ENCODE measurements around the gene DAB1. TPM values are rescaled to one million over a fixed set of nuclear protein-coding genes. Genes with fewer than 3 reads are reported as not detected.

Gene DAB1
- polyA plus RNA-seq, 1 donor from 2014 or later = 11.4 TPM

GRCh38 chr1:57451516-57451915 lies 27.7 kb upstream of the DAB1 start:
- no peak overlapping the region for H3K9ac ChIP-seq (ENCODE audit: low read length)
- H3K9me3 ChIP-seq (ENCODE audit: low read length) = no peaks in the 10 kb centered on the region
- H3K27ac ChIP-seq (ENCODE audit: low read length) = no peak overlapping the region
- no peak overlapping the region for H3K4me3 ChIP-seq (ENCODE audit: low read length)
- H3K79me2 ChIP-seq (replicated peaks; ENCODE audit: insufficient read depth, low read length) = no peaks in the 10 kb centered on the region
- H3K27me3 ChIP-seq (ENCODE audit: insufficient read depth, low read depth, low read length) = no peaks in the 10 kb centered on the region
- H2AFZ ChIP-seq (ENCODE audit: low read depth, low read length) = no peak overlapping the region
- H4K20me1 ChIP-seq (ENCODE audit: insufficient read depth) = no peaks in the 10 kb centered on the region
- no peaks in the 10 kb centered on the region for H3K9me2 ChIP-seq (ENCODE audit: insufficient read depth, low read length)
- no peak for TF ChIP-seq RAD21 (conservative IDR thresholded peaks at IDR 0.05)
- no peak for TF ChIP-seq MXI1 (conservative IDR thresholded peaks at IDR 0.05; ENCODE audit: poor library complexity, severe bottlenecking)
- TF ChIP-seq TAF1 (IDR thresholded peaks at IDR 0.05; ENCODE audit: low read depth) = no peak
- TF ChIP-seq POLR2AphosphoS5 (IDR thresholded peaks at IDR 0.05) = no peak
- TF ChIP-seq REST (IDR thresholded peaks at IDR 0.05; ENCODE audit: borderline replicate concordance) = no peak
- TF ChIP-seq SMC3 (conservative IDR thresholded peaks at IDR 0.05; ENCODE audit: poor library complexity) = no peak
- no peak for TF ChIP-seq EP300 (conservative IDR thresholded peaks at IDR 0.05; ENCODE audit: poor library complexity, severe bottlenecking)
- TF ChIP-seq CTCF (IDR thresholded peaks at IDR 0.05; ENCODE audit: poor library complexity, severe bottlenecking) = no peak
- no peak for TF ChIP-seq EZH2 (IDR thresholded peaks at IDR 0.05; ENCODE audit: borderline replicate concordance, insufficient read depth, low read length, poor library complexity, severe bottlenecking)
- H3F3A ChIP-seq (ENCODE audit: insufficient read depth, low read length, poor library complexity, severe bottlenecking) = no peaks in the 10 kb centered on the region
- H3K4me2 ChIP-seq (ENCODE audit: low read length) = no peak overlapping the region
- no peaks in the 10 kb centered on the region for H3K36me3 ChIP-seq (ENCODE audit: insufficient read depth, low read length)

- no peaks in the 10 kb centered on the region for H3K27me3 ChIP-seq (ENCODE audit: insufficient read depth, low read depth, low read length)
- no peak overlapping the region for H3K4me2 ChIP-seq (ENCODE audit: low read length)
- no peaks in the 10 kb centered on the region for H4K20me1 ChIP-seq (ENCODE audit: insufficient read depth)
- H3K9me2 ChIP-seq (ENCODE audit: insufficient read depth, low read length) = no peaks in the 10 kb centered on the region
- no peak for TF ChIP-seq POLR2AphosphoS5 (IDR thresholded peaks at IDR 0.05)
- TF ChIP-seq CTCF (IDR thresholded peaks at IDR 0.05; ENCODE audit: poor library complexity, severe bottlenecking) = no peak
- no peaks in the 10 kb centered on the region for H3F3A ChIP-seq (ENCODE audit: insufficient read depth, low read length, poor library complexity, severe bottlenecking)
- H3K27ac ChIP-seq (ENCODE audit: low read length) = no peak overlapping the region
- H3K9me3 ChIP-seq (ENCODE audit: low read length) = no peaks in the 10 kb centered on the region
- no peaks in the 10 kb centered on the region for H3K36me3 ChIP-seq (ENCODE audit: insufficient read depth, low read length)
- H2AFZ ChIP-seq (ENCODE audit: low read depth, low read length) = no peak overlapping the region
- H3K79me2 ChIP-seq (replicated peaks; ENCODE audit: insufficient read depth, low read length) = no peaks in the 10 kb centered on the region
- no peak overlapping the region for H3K9ac ChIP-seq (ENCODE audit: low read length)
- no peak overlapping the region for H3K4me3 ChIP-seq (ENCODE audit: low read length)
These were observed 27.1 kb upstream of the DAB1 start for GRCh38 chr1:57450981-57451380.

Data from neural cell (in vitro differentiated cells).